Type B pancreatic cell (in vitro differentiated cells): ENCODE results near the gene KCNK15. TPM values are rescaled to one million over a fixed set of nuclear protein-coding genes. Genes with fewer than 3 reads are reported as not detected.

Source experiments
- DNase-seq: peaks from one replicate; pipeline ENCODE4 v3.0.0; 2021; ENCODE audit warnings: mixed read lengths; ENCODE audit not compliant: unreplicated experiment; ENCODE audit errors: extremely low spot score
- H3K27ac Mint-ChIP-seq: 2 replicates; pipeline ENCODE4 v1.8.0; 2021; ENCODE audit warnings: mild to moderate bottlenecking, mixed read lengths
- H3K27me3 Mint-ChIP-seq: 2 replicates; pipeline ENCODE4 v1.8.0; 2021; ENCODE audit warnings: mixed read lengths
- H3K36me3 Mint-ChIP-seq: 2 replicates; pipeline ENCODE4 v1.8.0; 2021; ENCODE audit warnings: mixed read lengths
- H3K4me1 Mint-ChIP-seq: one replicate; pipeline ENCODE4 v1.8.0; 2021; ENCODE audit warnings: mixed read lengths; ENCODE audit not compliant: unreplicated experiment
- H3K4me3 Mint-ChIP-seq: 2 replicates; pipeline ENCODE4 v1.8.0; 2021; ENCODE audit warnings: mild to moderate bottlenecking, mixed read lengths
- H3K9me3 Mint-ChIP-seq: 2 replicates; pipeline ENCODE4 v1.8.0; 2021; ENCODE audit warnings: mixed read lengths
- CTCF ChIP-seq: fragments of 200-600 bp; sonication (generic); conservative IDR thresholded peaks from 2 replicates; pipeline ENCODE4 v1.5.0; 2021; ENCODE audit warnings: antibody characterized with exemption, mild to moderate bottlenecking
- total RNA-seq: library from RNA; stranded (reverse); gene quantifications from 2 replicates; pipeline ENCODE4 v1.2.1, GENCODE V29; 2021; ENCODE audit warnings: low replicate concordance

KCNK15 gene
- total RNA-seq, 1 donor from 2014 or later, result 0.36 TPM

- Mint-ChIP-seq H3K27ac (no peak overlapping the region), H3K27me3 (peaks cover 70% of the 10 kb centered on the region), H3K36me3 (no peaks in the 10 kb centered on the region)
Measured at GRCh38 chr20:44745122-44745597, 505 bp upstream of the KCNK15 start.

GRCh38 chr20:44746367-44747165 is 901 bp downstream of the KCNK15 start:
- Mint-ChIP-seq H3K9me3 (no peaks in the 10 kb centered on the region), H3K27ac (no peak overlapping the region), H3K27me3 (peaks cover 61% of the 10 kb centered on the region), H3K4me3 (peak overlapping the region; percentile 78), H3K4me1 (peaks cover 14% of the 10 kb centered on the region), H3K36me3 (no peaks in the 10 kb centered on the region)
- DNase-seq, result no peak
- no peak for TF ChIP-seq CTCF

More at GRCh38 chr20:44745122-44745597, 505 bp upstream of the KCNK15 start:
- no peak for TF ChIP-seq CTCF
- peak overlapping the region; percentile 72 for H3K4me3 Mint-ChIP-seq
- DNase-seq, result no peak
- peaks cover 14% of the 10 kb centered on the region for H3K4me1 Mint-ChIP-seq
- H3K9me3 Mint-ChIP-seq, result no peaks in the 10 kb centered on the region

GRCh38 chr20:44747166-44748004 is 1.7 kb downstream of the KCNK15 start:
- Mint-ChIP-seq H3K4me1 (peaks cover 14% of the 10 kb centered on the region), H3K36me3 (no peaks in the 10 kb centered on the region), H3K9me3 (no peaks in the 10 kb centered on the region), H3K4me3 (peak overlapping the region; percentile 82), H3K27me3 (peaks cover 53% of the 10 kb centered on the region), H3K27ac (peak overlapping the region; percentile 72)
- peak; percentile 81 for TF ChIP-seq CTCF
- DNase-seq, result no peak

- Mint-ChIP-seq H3K36me3 (no peaks in the 10 kb centered on the region), H3K27me3 (peaks cover 50% of the 10 kb centered on the region), H3K4me1 (peaks cover 14% of the 10 kb centered on the region), H3K4me3 (no peak overlapping the region), H3K27ac (no peak overlapping the region), H3K9me3 (no peaks in the 10 kb centered on the region)
- TF ChIP-seq CTCF, result no peak
- DNase-seq, result no peak
Measured at GRCh38 chr20:44748005-44748370, 2.3 kb downstream of the KCNK15 start.

- Mint-ChIP-seq H3K36me3 (no peaks in the 10 kb centered on the region), H3K4me3 (no peak overlapping the region), H3K9me3 (no peaks in the 10 kb centered on the region), H3K27me3 (peaks cover 28% of the 10 kb centered on the region), H3K27ac (no peak overlapping the region), H3K4me1 (peaks cover 10% of the 10 kb centered on the region)
- DNase-seq, result no peak
- no peak for TF ChIP-seq CTCF
Measured at GRCh38 chr20:44750081-44750805, 4.6 kb downstream of the KCNK15 start.
